Lower lobe of right lung (tissue), 2 donors: ENCODE results near the gene PCCB. TPM values are rescaled to one million over a fixed set of nuclear protein-coding genes. Genes with fewer than 3 reads are reported as not detected.
"Not testable (repeated sequence)": the region's sequence is repeated elsewhere in the genome, so short reads cannot be mapped to it uniquely, and the experiment has no call there.

Source experiments
- ATAC-seq, 2 donors: fragments of 200-7000 bp; cut with Tn5 transposase; one replicate each; pipeline ENCODE4 v1.9.1; 2020 to 2022; ENCODE audit warnings: mild to moderate bottlenecking in 2 of 2, moderate library complexity in 2 of 2
- DNase-seq: peaks from one replicate; pipeline ENCODE4 v3.0.0-alpha.2; 2020
- H3K27ac ChIP-seq: fragments of 200-600 bp; one replicate; pipeline ENCODE4 v1.8.0; 2022
- H3K27me3 ChIP-seq: fragments of 200-600 bp; one replicate; pipeline ENCODE4 v1.8.0; 2022; ENCODE audit warnings: low read depth
- H3K36me3 ChIP-seq: fragments of 200-600 bp; one replicate; pipeline ENCODE4 v1.8.0; 2022; ENCODE audit warnings: mild to moderate bottlenecking
- H3K4me1 ChIP-seq: fragments of 200-600 bp; one replicate; pipeline ENCODE4 v1.8.0; 2022
- H3K4me3 ChIP-seq: fragments of 200-600 bp; one replicate; pipeline ENCODE4 v1.8.0; 2022; ENCODE audit warnings: mild to moderate bottlenecking
- H3K9me3 ChIP-seq: fragments of 200-600 bp; one replicate; pipeline ENCODE4 v1.8.0; 2022
- CTCF ChIP-seq: fragments of 200-600 bp; IDR thresholded peaks from one replicate; pipeline ENCODE4 v1.8.0; 2022; ENCODE audit warnings: antibody characterized with exemption, mild to moderate bottlenecking
- intact Hi-C: fragments of 100-400 bp; cut with DNase I; formaldehyde crosslinking; loops from one replicate; pipeline ENCODE4 v1.11.0; 2022
- total RNA-seq: library from RNA; stranded (reverse); fragmentation: NEBNext Ultra II Directional; extraction: Animal tissue kit (Norgen Biotek cat#: 25700); gene quantifications from one replicate; pipeline ENCODE4 v1.2.1, GENCODE V29; 2021
- donor health status: DM: no; HTN: yes; CAD: no; lungs with severe emphysema.

Gene PCCB
- total RNA-seq, 1 donor from 2014 or later, result 28.8 TPM

DNA sequence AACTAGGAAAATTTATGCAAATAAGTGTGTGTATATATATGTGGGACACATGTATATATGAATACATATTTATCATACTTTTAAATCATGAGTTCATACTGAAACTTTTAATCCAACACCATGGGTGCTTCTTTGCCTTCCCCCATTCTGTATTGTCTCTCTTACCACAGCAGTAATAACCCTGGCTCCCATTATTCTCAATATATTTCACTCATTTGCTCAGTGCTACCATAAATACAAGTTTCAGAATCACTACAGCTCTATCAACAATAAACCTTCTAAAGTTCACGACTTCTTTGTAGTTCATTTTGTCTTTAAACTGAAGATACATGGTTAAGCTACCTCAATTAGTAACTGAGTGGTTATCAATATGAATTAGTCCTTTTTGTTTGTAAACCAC is 82.2 kb downstream of the PCCB start:
- H3K4me1 ChIP-seq, result no peaks in the 10 kb centered on the region
- H3K27me3 ChIP-seq, result no peaks in the 10 kb centered on the region
- intact Hi-C loops, result no loop called here
- ATAC-seq (no peak), DNase-seq (no peak)
- H3K9me3 ChIP-seq, result no peaks in the 10 kb centered on the region
- H3K36me3 ChIP-seq, result peaks cover 60% of the 10 kb centered on the region
- no peak overlapping the region for H3K27ac ChIP-seq
- H3K4me3 ChIP-seq, result no peak overlapping the region
- TF ChIP-seq CTCF, result no peak

GRCh38 chr3:136332776-136333175 is 82.6 kb downstream of the PCCB start:
- intact Hi-C loops, result no loop called here

GRCh38 chr3:136334209-136334608 is 84.1 kb downstream of the PCCB start:
- intact Hi-C loops, result no loop called here
- DNase-seq, result no peak
- Histone ChIP-seq H3K9me3 (no peaks in the 10 kb centered on the region), H3K27me3 (no peaks in the 10 kb centered on the region), H3K27ac (no peak overlapping the region), H3K36me3 (peaks cover 57% of the 10 kb centered on the region), H3K4me3 (no peak overlapping the region), H3K4me1 (no peaks in the 10 kb centered on the region)
- no peak for TF ChIP-seq CTCF
- ATAC-seq, result peak in 1 of 2 donors; percentile 16

More at GRCh38 chr3:136332776-136333175, 82.6 kb downstream of the PCCB start:
- Histone ChIP-seq H3K27me3 (no peaks in the 10 kb centered on the region), H3K4me1 (no peaks in the 10 kb centered on the region), H3K4me3 (no peak overlapping the region), H3K36me3 (peaks cover 60% of the 10 kb centered on the region), H3K9me3 (no peaks in the 10 kb centered on the region), H3K27ac (no peak overlapping the region)
- no peak for DNase-seq
- ATAC-seq, result no peak
- no peak for TF ChIP-seq CTCF

DNA sequence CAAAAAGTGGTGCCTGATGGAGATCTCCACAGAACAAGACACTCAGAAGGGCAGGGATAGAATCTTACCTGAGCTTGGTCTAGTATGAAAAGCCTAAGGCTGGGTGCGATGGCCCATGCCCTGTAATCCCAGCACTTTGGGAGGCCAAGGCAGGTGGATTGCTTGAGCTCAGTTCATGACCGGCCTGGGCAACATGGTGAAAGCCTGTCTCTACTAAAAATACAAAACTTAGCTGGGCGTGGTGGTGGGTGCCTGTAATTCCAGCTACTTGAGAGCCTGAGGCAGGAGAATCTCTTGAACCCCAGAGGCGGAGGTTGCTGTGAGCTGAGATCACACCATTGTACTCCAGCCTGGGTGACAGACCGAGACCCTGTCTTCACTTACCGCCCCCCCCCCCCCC is 84.6 kb downstream of the PCCB start:
- DNase-seq, H3K27ac ChIP-seq, H3K27me3 ChIP-seq, H3K9me3 ChIP-seq, intact Hi-C loops, H3K4me3 ChIP-seq, H3K4me1 ChIP-seq, ATAC-seq: not testable (repeated sequence)
- H3K36me3 ChIP-seq, result peaks cover 61% of the 10 kb centered on the region

GRCh38 chr3:136336329-136337100 is 86.4 kb downstream of the PCCB start:
- no peaks in the 10 kb centered on the region for H3K27me3 ChIP-seq
- no peak for DNase-seq
- intact Hi-C loops, result no loop called here
- no peak for ATAC-seq
- H3K4me1 ChIP-seq, result no peaks in the 10 kb centered on the region
- peaks cover 78% of the 10 kb centered on the region for H3K36me3 ChIP-seq
- no peak overlapping the region for H3K27ac ChIP-seq
- TF ChIP-seq CTCF, result no peak
- H3K4me3 ChIP-seq, result no peak overlapping the region
- no peaks in the 10 kb centered on the region for H3K9me3 ChIP-seq

- Histone ChIP-seq H3K36me3 (peaks cover 36% of the 10 kb centered on the region), H3K4me3 (no peak overlapping the region), H3K9me3 (no peaks in the 10 kb centered on the region), H3K4me1 (peaks cover 12% of the 10 kb centered on the region), H3K27ac (no peak overlapping the region), H3K27me3 (no peaks in the 10 kb centered on the region)
- DNase-seq (no peak), ATAC-seq (peak; percentile 89)
- intact Hi-C loops, result no loop called here
- no peak for TF ChIP-seq CTCF
These were observed 93.3 kb downstream of the PCCB start for GRCh38 chr3:136343446-136343845.
